GM23248 (cell line): ENCODE results near the gene WDR27. TPM values are rescaled to one million over a fixed set of nuclear protein-coding genes. Genes with fewer than 3 reads are reported as not detected.
"Not testable (repeated sequence)": the region's sequence is repeated elsewhere in the genome, so short reads cannot be mapped to it uniquely, and the experiment has no call there.

ENCODE experiments used
- DNase-seq: peaks from one replicate; pipeline ENCODE4 v3.0.0-alpha.2; 2015
- H2AFZ ChIP-seq: fragments of 200-600 bp; sonication (generic); 2 replicates; pipeline ENCODE4 v1.6.1; 2016; ENCODE audit warnings: antibody characterized with exemption
- H3F3A ChIP-seq: fragments of 200-600 bp; sonication (generic); 2 replicates; pipeline ENCODE4 v1.6.1; 2016; ENCODE audit warnings: mild to moderate bottlenecking, antibody characterized with exemption, mixed run types; ENCODE audit not compliant: insufficient read depth
- H3K27ac ChIP-seq: fragments of 200-600 bp; sonication (generic); 2 replicates; pipeline ENCODE4 v1.5.1; 2016; ENCODE audit warnings: mild to moderate bottlenecking
- H3K27me3 ChIP-seq: fragments of 200-600 bp; sonication (generic); replicated peaks from 2 replicates; pipeline ENCODE4 v1.6.1; 2016; ENCODE audit warnings: mild to moderate bottlenecking; ENCODE audit not compliant: insufficient read depth
- H3K36me3 ChIP-seq: fragments of 200-600 bp; sonication (generic); 2 replicates; pipeline ENCODE4 v1.6.1; 2016; ENCODE audit warnings: low read depth, mild to moderate bottlenecking
- H3K4me1 ChIP-seq: fragments of 200-600 bp; sonication (generic); 2 replicates; pipeline ENCODE4 v1.6.1; 2016; ENCODE audit warnings: mild to moderate bottlenecking; ENCODE audit not compliant: insufficient read depth
- H3K4me2 ChIP-seq: fragments of 200-600 bp; sonication (generic); one replicate; pipeline ENCODE4 v1.6.1; 2016; ENCODE audit warnings: mild to moderate bottlenecking; ENCODE audit not compliant: unreplicated experiment
- H3K4me3 ChIP-seq: fragments of 200-600 bp; sonication (generic); 2 replicates; pipeline ENCODE4 v1.5.1; 2016; ENCODE audit warnings: mild to moderate bottlenecking
- H3K79me2 ChIP-seq: fragments of 200-600 bp; sonication (generic); 2 replicates; pipeline ENCODE4 v1.6.1; 2016; ENCODE audit warnings: mild to moderate bottlenecking; ENCODE audit not compliant: insufficient read depth
- H3K9ac ChIP-seq: fragments of 200-600 bp; sonication (generic); 2 replicates; pipeline ENCODE4 v1.6.1; 2016; ENCODE audit warnings: mild to moderate bottlenecking
- H3K9me2 ChIP-seq: fragments of 200-600 bp; sonication (generic); 2 replicates; pipeline ENCODE4 v1.6.1; 2016; ENCODE audit warnings: mixed run types, mild to moderate bottlenecking, moderate library complexity; ENCODE audit not compliant: insufficient read depth
- H3K9me3 ChIP-seq: fragments of 200-600 bp; sonication (generic); one replicate; pipeline ENCODE4 v1.6.1; 2017; ENCODE audit warnings: low read depth
- H4K20me1 ChIP-seq: fragments of 200-600 bp; sonication (generic); 2 replicates; pipeline ENCODE4 v1.6.0; 2016; ENCODE audit not compliant: insufficient read depth
- EZH2 ChIP-seq: fragments of 200-600 bp; sonication (generic); IDR thresholded peaks from 2 replicates; pipeline ENCODE4 v1.6.1; 2018; ENCODE audit warnings: antibody characterized with exemption, mild to moderate bottlenecking; ENCODE audit not compliant: insufficient read depth, poor library complexity, severe bottlenecking
- EZH2phosphoT487 ChIP-seq: fragments of 200-600 bp; sonication (generic); IDR thresholded peaks from 2 replicates; pipeline ENCODE4 v1.6.1; 2018; ENCODE audit warnings: antibody characterized with exemption, moderate library complexity, mild to moderate bottlenecking, low read depth; ENCODE audit not compliant: insufficient read depth
- WGBS, 2 experiments: methylation state at CpG; one replicate each; pipeline ENCODE4 v1.1.6; 2015 to 2017; ENCODE audit warnings: low lambda C conversion rate in 2 of 2, low coverage in 1 of 2; ENCODE audit errors: missing lambda C conversion rate in 2 of 2; 5-methylcytosine and 5-hydroxymethylcytosine counted together
- in situ Hi-C: fragments of 300-500 bp; cut with MboI; formaldehyde crosslinking; loops from 2 replicates; pipeline ENCODE4 v1.15.0; 2020
- polyA plus RNA-seq: library from polyadenylated mRNA; unstranded; fragments of >200 nt; fragmentation: Nextera tagmentation; extraction: Ambion mirVana; gene quantifications from 2 replicates; pipeline ENCODE4 v1.2.1, GENCODE V29; 2016
- total RNA-seq: library from RNA; depleted of rRNA; stranded (reverse); fragments of >200 nt; shearing (Covaris generic); gene quantifications from 2 replicates; pipeline ENCODE4 v1.2.3, GENCODE V29; 2014

The WDR27 gene
- total and polyA plus RNA-seq, 2 experiments from 2014 or later = 9.2 to 9.3 TPM

DNA sequence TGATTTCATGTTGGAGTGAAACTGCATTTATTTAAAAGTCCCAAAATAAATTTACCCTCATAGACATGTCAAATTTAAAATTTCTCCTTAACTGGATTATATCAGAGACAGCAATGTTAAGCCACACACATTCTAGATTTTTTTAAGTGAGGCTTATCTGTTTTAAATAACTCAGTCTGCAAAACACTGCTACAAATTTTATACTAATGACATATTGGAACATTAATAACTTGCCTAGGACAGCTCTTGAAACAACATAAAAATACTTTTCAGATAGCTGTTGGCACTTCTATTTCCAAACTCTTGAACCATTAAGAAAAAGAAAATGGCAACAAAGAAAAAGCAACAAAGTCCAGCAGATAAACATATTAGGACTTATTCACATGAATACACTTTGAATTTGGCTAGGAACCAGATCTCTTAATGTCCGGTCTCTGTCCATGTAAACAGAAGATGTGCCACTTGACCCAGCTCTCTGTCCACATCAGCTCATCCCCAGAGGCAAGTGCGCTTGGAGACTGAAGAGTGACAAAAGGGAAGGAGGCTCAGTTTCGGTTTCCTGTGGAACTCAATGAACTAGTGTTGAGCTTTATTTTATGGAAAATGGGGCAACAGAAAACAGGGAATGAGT is 228.9 kb downstream of the WDR27 start:
- no peak overlapping the region for H3K4me3 ChIP-seq
- no peaks in the 10 kb centered on the region for H3K4me1 ChIP-seq
- DNase-seq = no peak
- no peaks in the 10 kb centered on the region for H3K79me2 ChIP-seq
- H3K27me3 ChIP-seq = no peaks in the 10 kb centered on the region
- no peaks in the 10 kb centered on the region for H3K9me2 ChIP-seq
- in situ Hi-C loops = no loop called here
- no peak overlapping the region for H3K9ac ChIP-seq
- no peaks in the 10 kb centered on the region for H3K36me3 ChIP-seq
- H4K20me1 ChIP-seq = no peaks in the 10 kb centered on the region
- H3K9me3 ChIP-seq = peaks cover 3% of the 10 kb centered on the region
- H3F3A ChIP-seq = no peaks in the 10 kb centered on the region
- H3K4me2 ChIP-seq = no peak overlapping the region
- H2AFZ ChIP-seq = no peak overlapping the region
- WGBS, 2 experiments = 62 to 68% methylated on average over 3 of the region's 3 CpGs
- TF ChIP-seq EZH2phosphoT487 (no peak), EZH2 (no peak)
- no peak overlapping the region for H3K27ac ChIP-seq

DNA sequence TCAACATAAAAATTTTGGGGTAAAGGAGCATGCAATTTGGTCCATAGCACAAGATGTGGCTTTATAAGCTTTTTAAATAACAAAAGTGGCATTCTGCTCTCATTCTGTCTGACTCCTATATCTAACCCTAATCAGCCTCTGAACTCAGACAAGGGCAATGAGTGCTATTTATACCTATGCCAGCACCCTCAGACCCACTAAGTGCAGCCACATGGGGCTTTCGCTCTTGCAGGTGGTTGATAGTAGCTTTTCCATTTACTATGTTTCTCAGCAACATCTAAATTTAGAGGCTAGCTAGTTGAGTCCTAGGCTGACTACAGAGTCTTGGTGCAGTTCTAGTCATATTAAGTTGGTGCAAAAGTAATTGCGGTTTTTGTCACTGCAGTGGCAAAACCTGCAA is 231.0 kb downstream of the WDR27 start:
- H3K9me3 ChIP-seq = peaks cover 3% of the 10 kb centered on the region
- TF ChIP-seq EZH2phosphoT487 (no peak), EZH2 (no peak)
- H3K4me3 ChIP-seq = no peak overlapping the region
- H3K9ac ChIP-seq = no peak overlapping the region
- no peak overlapping the region for H2AFZ ChIP-seq
- no peak overlapping the region for H3K27ac ChIP-seq
- no peak overlapping the region for H3K4me2 ChIP-seq
- in situ Hi-C loops = no loop called here
- no peaks in the 10 kb centered on the region for H3K36me3 ChIP-seq
- H4K20me1 ChIP-seq = no peaks in the 10 kb centered on the region
- 93 to 95% methylated on average over 2 of the region's 2 CpGs for WGBS, 2 experiments
- DNase-seq = no peak
- H3K79me2 ChIP-seq = no peaks in the 10 kb centered on the region
- no peaks in the 10 kb centered on the region for H3K9me2 ChIP-seq
- H3K4me1 ChIP-seq = no peaks in the 10 kb centered on the region
- no peaks in the 10 kb centered on the region for H3K27me3 ChIP-seq
- H3F3A ChIP-seq = no peaks in the 10 kb centered on the region

DNA sequence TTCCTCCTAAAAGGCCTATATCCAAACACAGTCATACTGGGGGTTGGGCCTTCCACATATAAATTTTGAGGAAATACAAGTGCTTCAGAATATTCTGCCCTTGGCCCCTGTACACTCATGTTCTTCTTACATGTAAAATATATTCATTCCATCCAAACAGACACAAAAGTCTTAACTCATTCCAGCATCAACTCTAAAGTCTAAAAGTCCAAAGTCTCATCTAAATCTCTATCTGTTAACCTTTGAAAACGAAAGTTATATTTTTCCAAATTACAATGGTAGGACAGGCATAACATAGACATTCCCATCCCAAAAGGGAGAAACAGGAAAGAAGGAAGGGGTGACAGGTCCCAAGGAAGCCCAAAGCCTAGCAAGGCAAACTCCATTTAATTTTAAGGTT is 232.8 kb downstream of the WDR27 start:
- Histone ChIP-seq H3K9ac (no peak overlapping the region), H3K9me2 (no peaks in the 10 kb centered on the region), H2AFZ (no peak overlapping the region), H3K27ac (no peak overlapping the region), H3K4me2 (no peak overlapping the region), H3K36me3 (no peaks in the 10 kb centered on the region), H3K9me3 (peaks cover under 1% of the 10 kb centered on the region), H3K4me1 (no peaks in the 10 kb centered on the region), H4K20me1 (no peaks in the 10 kb centered on the region), H3K27me3 (no peaks in the 10 kb centered on the region), H3K79me2 (no peaks in the 10 kb centered on the region), H3F3A (no peaks in the 10 kb centered on the region), H3K4me3 (no peak overlapping the region)
- 85 to 86% methylated on average over 1 of the region's 1 CpG for WGBS, 2 experiments
- TF ChIP-seq EZH2phosphoT487 = no peak
- no peak for TF ChIP-seq EZH2
- DNase-seq = no peak
- in situ Hi-C loops = no loop called here

DNA sequence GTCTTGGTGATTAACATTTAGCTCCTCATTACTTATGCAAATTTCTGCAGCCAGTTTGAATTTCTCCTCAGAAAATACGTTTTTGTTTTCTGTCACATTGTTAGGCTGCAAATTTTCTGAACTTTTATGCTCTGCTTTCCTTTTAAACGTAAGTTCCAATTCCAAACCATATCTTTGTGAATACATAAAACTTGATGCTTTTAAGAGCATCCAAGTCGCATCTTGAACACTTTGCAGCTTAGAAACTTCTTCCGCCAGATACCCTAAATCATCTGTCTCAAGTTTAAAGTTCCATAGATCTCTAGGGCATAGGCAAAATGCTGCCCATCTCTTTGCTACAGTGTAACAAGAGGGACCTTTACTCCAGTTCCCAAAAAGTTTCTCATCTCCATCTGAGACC is 234.1 kb downstream of the WDR27 start:
- H3K79me2 ChIP-seq, H2AFZ ChIP-seq, H3K27ac ChIP-seq, in situ Hi-C loops, H3K9me3 ChIP-seq, H3K4me1 ChIP-seq, H3K4me2 ChIP-seq, H4K20me1 ChIP-seq, H3K27me3 ChIP-seq, H3K9ac ChIP-seq, H3K36me3 ChIP-seq, H3K4me3 ChIP-seq, H3K9me2 ChIP-seq, DNase-seq, H3F3A ChIP-seq: not testable (repeated sequence)
- WGBS, 2 experiments = 76 to 77% methylated on average over 4 of the region's 4 CpGs

DNA sequence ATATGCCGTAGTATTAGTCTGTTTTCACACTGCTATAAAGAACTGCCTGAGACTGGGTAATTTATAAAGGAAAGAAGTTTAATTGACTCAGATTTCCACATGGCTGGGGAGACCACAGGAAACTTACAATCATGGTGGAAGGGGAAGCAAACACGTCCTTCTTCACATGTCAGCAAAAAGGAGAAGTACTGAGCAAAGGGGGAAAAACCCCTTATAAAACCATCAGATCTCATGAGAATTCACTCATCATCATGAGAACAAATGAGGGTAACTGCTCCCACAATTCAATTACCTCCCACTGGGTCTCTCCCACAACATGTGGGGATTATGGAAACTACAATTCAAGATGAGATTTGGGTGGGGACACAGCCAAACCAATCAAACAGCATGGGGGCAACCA is 235.6 kb downstream of the WDR27 start:
- not testable (repeated sequence) for H3K4me2 ChIP-seq, H4K20me1 ChIP-seq

More for the DNA sequence above, 235.6 kb downstream of the WDR27 start:
- H3K9me3 ChIP-seq, H2AFZ ChIP-seq, H3K9ac ChIP-seq, H3K36me3 ChIP-seq, DNase-seq, H3K27ac ChIP-seq, H3K4me1 ChIP-seq, H3F3A ChIP-seq, H3K9me2 ChIP-seq, in situ Hi-C loops, H3K4me3 ChIP-seq, H3K27me3 ChIP-seq, H3K79me2 ChIP-seq: not testable (repeated sequence)
- 85 to 94% methylated on average over 2 of the region's 2 CpGs for WGBS, 2 experiments
